HG03432 (cell line): Measurements from ENCODE around the gene PNPO.
"Not testable (repeated sequence)": the region's sequence is repeated elsewhere in the genome, so short reads cannot be mapped to it uniquely, and the experiment has no call there.

Experiments used
- ATAC-seq: cut with Tn5 transposase; IDR thresholded peaks from one replicate; pipeline ENCODE4 v1.9.1; 2021; ENCODE audit warnings: mild to moderate bottlenecking, moderate library complexity; ENCODE audit not compliant: unreplicated experiment

Gene PNPO

DNA sequence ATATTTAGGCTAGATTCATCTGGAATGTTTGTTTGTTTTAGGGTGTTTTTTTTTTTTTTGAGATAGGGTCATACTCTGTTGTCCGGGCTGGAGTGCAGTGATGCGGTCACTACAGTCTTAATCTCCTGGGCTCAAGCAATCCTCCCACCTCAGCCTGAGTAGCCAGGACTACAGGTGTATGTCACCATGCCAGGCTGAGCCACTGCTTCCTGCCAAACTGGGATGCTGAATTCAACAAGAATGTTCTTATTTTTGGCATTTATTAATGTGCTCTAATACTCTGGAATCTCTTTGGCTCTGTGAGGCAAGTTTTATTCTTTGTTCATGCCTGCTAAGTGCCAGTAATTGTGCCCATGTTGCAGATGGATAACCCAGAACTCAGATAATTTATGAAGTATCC lies 23.8 kb upstream of the PNPO start:
- ATAC-seq: no peak

DNA sequence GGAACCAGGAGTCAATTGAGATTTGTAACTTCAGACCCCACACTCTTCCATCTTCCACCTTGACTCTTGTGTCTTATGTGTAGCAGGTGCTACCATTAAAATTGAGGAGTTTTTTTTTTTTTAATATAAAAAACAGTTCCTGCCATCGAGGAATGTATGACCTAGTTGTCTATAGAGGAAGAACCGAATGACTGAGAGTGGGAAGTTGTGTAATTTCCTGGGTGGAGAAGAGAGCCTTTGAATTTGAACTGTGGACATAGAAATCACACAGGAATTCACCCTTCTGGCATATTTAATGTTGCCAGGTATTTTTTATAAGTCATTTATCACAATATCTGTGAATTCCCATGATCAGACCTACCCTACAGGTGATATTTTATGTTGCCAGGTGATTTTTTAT lies 23.4 kb upstream of the PNPO start:
- ATAC-seq: no peak

DNA sequence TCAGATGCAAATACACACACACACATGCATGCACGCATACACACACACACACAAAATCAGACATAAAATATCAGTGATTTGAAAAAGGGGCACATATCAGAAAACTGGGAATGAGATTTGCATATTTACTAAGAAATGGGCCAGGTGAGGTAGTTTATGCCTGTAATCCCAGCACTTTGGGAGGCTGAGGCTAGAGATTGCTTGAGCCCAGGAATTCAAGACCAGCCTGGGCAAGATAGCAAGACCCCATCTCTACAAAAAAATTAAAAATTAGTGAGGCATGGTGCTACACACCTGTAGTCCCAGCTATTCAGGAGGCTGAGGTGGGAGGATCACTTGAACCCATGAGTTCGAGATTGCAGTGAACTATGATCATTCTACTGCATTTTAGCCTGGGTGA lies 22.4 kb upstream of the PNPO start:
- no peak for ATAC-seq

DNA sequence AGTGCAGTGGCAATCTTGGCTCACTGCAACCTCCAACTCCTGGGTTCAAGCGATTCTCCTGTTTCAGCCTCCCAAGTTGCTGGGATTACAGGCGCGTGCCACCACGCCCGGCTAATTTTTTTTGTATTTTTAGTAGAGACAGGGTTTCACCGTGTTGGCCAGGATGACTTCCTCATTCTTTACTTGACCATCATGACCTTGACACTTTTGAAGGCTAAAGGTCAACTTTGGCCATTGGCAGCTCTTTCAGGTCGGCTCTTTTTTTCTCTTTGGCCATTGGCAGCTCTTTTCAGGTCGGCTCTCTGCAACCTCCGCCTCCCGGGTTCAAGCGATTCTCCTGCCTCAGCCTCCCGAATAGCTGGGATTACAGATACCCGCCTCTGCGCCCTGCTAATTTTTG lies 21.5 kb upstream of the PNPO start:
- not testable (repeated sequence) for ATAC-seq

DNA sequence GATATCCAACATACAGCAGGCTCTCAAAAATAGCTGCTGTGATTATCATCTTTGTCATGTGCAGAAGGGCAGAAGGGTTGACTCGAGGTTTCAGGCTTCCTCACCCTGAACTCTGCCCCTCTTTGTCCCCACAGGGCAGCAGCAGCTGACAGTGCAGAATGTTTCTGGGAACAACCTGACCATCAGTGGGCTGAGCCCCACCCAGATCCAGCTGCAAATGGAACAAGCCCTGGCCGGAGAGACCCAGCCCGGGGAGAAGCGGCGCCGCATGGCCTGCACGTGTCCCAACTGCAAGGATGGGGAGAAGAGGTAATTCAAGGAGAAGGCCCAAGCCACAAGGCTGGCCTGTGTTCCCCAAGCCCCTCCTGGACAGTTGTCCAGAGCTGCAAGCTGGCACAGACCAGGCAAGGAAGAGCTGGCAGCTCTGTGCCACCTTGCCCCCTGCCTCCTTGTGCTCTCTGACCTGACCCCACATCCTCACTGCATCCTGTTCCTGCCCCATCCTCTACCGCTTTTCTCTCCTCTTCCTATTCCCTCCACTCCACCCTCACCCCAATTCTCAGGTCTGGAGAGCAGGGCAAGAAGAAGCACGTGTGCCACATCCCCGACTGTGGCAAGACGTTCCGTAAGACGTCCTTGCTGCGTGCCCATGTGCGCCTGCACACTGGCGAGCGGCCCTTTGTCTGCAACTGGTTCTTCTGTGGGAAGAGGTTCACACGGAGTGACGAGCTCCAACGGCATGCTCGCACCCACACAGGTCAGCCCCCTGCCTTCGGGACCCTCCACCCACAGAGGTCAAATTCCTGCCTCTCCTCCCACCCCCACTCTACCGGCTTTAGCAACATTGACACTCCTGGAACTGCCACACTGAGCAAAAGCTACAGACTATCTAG lies 16.3 kb upstream of the PNPO start:
- ATAC-seq: no peak

DNA sequence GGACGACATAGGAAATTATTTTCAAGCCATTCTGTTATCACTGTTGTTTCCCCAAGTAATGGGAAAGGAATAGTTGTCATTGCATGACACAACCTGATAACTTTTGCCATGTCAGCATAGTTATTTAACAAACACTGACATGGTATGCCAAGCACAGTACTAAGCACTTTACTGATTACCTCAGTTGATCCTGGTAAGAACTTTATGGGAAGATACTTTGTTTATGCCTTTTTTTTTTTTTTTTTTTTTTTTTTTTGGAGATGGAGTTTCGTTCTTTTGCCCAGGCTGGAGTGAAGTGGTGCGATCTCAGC lies 15.7 kb upstream of the PNPO start:
- no peak for ATAC-seq

DNA sequence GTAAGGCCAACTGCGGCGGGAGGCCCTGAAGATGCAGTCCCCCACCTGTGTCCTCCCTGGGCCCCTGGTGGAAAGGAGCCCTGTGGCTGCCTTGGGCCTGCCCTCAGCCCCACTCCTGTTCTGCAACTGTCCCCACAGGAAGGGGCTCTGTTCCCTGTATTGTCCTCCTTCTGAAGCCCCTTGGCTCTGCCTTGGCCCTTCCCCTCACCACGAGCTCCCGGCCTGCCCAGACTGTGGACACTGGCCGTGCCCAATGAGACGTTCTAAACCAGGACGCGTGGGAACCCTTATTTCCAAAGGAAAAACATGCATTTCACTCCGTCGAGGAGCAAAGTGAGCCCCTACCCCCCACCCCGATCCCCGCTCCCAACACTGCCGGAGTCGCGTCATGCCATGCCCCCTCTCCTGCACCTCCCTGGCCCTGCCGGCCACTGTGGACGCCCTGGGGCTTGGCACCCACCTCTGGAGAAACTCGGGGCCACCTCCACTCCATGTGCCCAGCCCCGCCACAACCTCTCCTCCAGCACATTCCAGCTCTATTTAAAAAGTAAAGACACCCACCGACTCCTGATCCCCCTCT lies 13.5 kb upstream of the PNPO start:
- no peak for ATAC-seq

DNA sequence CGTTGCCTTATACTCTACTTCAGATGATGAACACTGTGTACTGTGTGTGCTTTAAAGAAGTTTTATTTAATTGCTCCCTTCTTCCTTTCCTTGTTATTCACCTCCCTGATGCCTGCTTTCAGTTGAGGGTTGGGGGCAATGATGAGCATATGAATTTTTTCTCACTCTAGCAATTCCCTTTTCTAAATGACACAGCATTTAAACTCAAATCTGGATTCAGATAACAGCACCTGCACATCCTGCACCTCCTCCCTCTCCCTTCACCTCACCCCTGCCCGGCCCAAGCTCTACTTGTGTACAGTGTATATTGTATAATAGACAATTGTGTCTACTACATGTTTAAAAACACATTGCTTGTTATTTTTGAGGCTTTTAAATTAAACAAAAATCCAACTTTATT lies 13.0 kb upstream of the PNPO start:
- no peak for ATAC-seq

DNA sequence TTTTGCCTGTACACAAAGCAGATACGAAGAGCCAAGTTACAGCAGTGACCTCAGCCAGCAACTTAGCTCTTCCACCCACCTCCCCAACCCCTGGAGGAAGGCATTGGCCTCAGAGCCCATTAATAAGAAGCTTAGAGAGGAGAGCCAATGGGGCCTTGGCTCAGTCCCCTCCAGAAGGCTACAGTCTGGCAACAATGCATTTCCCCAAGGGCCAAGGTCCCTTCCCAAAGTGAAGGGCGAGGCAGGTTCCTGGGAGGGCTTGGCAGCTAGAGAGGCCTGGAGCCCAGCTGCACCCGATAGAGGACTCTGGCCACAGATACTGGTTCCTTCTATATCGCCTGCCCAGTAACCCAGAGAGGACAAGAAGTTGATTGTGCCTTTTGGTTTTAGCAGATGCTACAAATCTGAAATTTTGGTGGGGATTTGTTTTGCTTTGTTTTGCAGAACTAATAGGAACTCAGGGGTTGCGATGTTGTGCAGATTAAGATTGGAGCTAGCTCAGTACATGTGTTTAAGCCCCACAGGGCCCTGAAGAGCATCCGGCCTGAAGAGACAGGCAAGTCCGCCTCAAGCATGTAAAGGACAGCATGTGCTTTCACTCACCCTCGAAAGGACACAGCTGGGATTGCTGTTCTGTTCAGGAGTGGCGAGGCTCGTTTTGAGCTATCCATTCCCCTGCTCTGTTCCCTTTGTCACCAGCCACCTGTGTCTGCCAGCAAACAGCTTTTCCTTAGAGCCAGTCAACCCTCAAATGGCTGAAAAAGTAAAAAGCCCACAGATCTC lies 12.0 kb upstream of the PNPO start:
- no peak for ATAC-seq

DNA sequence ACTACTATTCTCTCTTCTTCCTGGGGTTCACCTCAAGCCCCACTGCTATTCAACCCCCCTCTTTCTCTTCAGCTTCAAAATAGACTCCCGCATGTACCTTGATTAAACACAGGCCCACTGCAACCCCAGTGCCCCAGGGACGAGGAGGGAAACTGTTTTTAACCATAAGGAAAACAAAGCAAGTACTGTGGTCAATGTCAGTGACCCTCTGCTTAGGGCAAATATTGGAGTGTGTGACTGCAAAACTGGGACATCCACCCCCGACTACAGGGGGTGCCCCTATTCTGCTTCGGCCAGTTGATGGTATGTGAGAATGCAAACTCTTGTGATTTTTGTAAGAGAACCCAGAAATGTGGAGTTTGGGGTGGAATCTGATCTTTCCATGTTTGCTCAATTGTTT lies 9.5 kb upstream of the PNPO start:
- no peak for ATAC-seq

DNA sequence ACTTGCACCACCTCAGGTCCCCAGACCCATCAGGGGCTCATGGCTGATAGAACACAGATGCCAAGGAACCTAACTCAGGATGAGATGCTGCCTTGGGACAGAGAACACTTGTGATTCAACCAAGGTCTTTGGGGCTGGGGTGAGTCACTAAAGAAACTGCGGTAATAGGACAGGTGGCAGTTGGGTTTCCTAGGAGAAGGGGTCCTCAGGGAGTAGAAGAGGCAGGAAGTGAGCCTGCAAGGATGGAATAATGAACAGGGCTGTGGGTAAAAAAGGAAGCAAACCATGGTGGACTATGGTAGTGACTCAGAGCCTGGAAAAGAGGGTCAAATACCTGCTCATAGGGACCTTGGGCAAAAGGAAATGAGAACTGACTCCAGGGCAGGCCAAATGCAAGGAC lies 6.5 kb upstream of the PNPO start:
- no peak for ATAC-seq

DNA sequence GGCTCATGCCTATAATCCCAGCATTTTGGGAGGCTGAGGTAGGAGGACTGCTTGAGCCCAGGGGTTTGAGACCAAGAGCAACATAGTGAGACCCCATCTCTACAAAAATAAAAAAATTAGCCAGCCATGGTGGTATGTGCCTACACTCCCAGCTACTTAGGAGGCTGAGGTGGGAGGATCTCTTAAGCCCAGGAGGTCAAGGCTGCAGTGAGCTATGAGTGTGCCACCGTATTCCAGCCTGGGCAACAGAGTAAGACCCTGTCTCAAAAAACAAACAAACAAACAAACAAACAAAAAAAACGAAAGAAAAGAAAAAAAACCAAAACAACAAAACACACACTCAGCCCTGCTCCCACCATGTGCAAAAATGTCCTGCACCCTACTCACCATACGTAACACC lies 5.9 kb upstream of the PNPO start:
- not testable (repeated sequence) for ATAC-seq

DNA sequence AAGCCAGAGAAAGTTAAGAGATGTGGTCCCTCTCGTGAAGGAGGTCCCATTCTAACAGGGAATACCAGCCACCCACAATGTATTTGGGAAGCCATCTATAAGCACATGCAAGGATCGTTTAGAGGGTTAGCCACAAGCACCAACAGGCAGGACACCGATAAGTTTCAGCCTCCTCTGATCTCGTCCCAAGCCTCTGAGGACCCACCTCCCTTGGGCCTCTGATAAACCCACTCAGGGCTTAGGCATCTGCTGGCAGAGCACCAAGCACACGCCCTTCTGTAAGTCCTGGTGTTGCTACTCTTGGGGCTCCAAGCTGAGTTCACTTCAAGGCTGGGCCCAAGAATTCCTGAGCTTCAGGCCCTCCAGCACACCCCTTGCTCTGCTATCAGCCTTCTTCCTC lies 5.4 kb upstream of the PNPO start:
- no peak for ATAC-seq

DNA sequence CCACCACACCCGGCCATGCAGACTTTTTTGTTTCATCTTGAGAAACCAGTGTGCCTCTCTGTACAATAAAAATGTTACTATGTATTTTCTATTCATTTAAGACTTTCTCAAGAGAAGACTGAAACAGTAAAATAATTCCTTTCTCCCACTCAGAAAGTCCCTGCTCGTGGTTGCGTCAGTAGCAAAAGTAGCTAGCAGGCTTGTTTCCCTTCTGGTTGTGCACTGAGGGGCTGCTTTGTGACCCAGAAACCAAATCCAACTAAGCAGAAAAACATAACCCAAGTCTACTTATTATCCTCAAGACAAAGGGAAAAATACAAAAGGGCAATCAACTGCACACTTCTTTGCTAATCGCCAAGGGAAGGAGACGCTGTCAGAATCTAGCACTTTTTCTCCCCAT lies 3.4 kb upstream of the PNPO start:
- no peak for ATAC-seq

DNA sequence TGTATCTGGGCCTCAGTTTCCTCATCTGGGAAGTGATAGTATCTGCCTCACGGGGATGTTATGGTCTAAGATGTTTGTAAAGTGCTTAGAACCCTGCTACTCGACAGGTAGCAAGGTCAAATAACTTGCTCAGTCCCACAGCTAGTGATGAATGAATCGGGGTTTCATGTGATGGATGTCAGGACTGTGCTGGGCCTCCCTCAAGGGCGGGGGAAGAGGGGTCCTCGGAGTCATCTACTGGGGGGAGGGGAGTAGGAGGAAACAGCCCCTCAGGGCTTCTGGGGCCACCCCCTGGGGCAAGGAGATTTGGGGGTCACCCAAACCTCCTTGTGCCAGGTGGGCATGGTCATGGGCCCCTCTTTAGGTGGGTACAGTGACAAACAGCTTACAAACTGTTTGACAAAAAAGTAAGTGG lies 732 bp downstream of the PNPO start:
- no peak for ATAC-seq

DNA sequence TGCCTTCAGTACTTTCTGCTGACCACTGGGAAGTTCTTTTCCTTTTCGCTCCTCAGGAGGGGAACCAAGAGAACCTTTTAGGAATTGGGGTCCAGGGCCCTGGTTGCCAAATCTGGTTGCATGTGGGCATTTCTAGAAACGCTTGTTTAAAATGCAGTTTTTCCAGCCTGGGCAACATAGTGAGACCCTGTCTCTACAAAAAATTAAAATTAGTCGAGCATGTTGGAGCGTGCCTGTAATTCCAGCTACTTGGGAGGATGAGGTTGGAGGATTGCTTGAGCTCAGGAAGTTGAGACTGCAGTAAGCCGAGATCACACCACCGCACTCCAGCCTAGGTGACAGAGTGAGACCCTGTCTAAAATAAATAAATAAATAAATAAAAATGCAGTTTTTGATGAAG lies 1.2 kb downstream of the PNPO start:
- ATAC-seq: no peak

DNA sequence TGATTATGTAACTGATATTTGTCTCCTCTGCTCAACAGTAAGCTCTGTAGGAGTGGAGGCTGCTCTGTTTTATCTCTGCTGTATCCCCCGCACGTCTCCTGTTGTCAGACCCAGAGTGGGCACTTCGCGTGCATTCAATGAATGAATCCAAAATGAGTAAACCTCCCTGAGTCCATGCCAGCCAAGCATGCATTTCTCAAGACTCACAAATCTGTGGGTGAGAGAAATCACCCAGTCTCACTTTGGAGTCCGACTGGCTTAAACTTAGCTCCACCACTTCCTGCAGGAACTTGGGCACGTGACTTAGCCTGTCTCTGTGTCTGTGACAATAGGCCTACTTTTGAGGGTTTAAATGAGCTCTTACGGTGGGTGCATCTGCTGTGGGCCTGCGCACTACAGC lies 3.7 kb downstream of the PNPO start:
- ATAC-seq: no peak

DNA sequence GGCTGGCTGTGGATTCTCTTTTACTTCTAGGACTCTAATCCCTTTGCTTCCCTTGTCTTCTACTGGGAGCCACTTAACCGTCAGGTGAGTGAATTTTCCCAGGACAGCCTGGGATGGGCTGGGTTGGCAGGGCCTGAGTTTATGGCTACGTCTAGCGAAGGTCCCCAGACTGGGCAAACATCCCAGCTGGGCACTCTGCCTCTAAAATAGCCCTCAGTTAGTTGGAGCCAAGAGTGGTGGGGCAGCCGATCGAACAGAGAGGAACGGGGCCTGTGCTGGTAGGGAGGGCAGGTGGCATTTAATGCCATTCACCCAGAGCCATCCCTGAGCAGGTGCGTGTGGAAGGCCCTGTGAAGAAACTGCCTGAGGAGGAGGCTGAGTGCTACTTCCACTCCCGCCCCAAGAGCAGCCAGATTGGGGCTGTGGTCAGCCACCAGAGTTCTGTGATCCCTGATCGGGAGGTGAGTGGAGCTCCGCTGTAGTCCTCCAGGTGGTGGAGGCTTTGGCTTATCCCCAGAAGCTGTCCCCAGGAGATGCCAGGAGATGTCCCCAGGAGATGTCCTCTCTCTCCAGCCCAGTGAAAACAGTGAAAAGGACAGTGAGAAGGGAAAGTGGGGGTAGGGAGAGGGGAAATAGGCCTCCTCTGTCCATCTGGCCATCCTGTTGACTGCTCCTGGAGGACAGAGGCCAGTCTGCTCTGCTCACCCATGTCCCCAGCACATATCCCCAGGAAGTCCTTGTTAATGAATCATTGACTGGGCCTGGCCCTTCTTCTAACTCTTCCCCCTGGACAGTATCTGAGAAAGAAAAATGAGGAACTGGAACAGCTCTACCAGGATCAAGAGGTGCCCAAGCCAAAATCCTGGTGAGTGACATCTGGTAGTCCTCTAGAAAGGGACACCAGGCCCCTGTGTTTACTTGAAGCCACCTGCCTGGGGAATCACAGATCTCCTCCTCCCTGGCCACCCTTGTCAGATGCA lies 4.4 kb downstream of the PNPO start:
- no peak for ATAC-seq

DNA sequence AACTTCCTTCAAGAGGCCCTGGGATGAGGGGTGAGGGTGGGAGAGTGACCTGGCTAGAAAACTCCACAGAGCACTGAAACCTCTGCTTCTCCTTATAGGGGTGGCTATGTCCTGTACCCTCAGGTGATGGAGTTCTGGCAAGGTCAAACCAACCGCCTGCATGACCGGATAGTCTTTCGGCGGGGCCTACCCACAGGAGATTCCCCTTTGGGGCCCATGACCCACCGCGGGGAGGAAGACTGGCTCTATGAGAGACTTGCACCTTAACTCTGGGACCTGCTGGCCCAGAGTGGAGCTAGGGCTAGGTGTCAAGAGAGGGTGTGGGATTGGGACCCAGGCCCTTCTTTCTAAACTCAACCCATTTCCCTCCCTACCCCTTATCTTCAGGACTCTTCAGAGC lies 5.1 kb downstream of the PNPO start:
- ATAC-seq: no peak

DNA sequence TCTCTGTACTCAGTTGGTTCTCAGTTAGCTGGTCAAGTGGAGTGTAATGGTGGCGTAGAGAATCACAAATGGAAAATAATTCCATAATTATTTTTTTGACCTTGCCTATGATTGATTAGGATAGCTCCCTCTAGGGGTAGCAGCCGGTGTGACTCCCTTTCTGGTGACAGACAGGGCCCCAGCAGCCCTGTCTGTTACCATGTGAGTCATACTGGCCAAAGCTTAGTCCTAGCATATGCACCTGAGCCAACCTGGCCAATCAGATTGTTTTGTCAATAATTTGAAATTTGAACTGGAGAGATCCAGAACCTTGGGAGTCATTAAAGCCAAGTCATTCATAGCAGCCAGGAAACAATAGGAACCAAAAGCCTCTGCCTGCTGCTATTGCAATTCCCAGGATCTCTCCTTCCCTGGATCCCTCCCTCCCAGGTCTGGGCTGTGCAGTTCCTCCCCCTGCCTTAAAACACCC lies 5.6 kb downstream of the PNPO start:
- ATAC-seq: peak; percentile 42

DNA sequence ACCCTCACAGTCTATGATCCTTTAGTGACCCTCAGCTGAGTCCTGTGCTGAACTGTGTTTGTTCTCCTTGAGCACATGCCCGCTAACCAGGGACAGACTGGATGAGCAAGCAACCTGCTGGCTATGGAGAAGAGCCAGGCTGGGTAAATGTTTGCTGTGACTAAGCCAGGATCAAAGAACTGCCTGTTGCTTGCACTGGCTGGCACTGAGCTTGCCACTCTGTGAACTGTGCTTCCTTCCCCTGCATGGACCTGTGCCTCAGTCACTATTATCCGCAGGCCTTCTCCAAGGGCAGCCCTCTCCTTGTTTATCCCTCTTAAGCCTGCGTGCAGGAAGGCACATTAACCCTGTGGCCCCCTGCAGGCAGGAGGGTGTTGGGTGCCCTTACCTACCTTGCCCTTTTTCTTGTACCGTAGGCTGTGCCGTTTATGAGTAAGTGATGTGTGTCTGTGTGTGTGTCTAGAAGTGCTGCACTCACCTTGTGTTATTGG lies 7.4 kb downstream of the PNPO start:
- ATAC-seq: no peak
